Parathyroid adenoma (tissue), 2 donors: Measurements from ENCODE around the gene ZNF316.

Experiments
- H2AFZ ChIP-seq: fragments of 300-600 bp; sonication (generic); one replicate; pipeline ENCODE4 v1.7.0; 2017; ENCODE audit warnings: antibody characterized with exemption, mild to moderate bottlenecking
- H3K27ac ChIP-seq: fragments of 300-600 bp; sonication (generic); one replicate; pipeline ENCODE4 v1.7.0; 2017
- H3K27me3 ChIP-seq: fragments of 300-600 bp; sonication (generic); one replicate; pipeline ENCODE4 v1.7.0; 2017; ENCODE audit warnings: low read length; ENCODE audit not compliant: control insufficient read depth, insufficient read depth
- H3K36me3 ChIP-seq: fragments of 300-600 bp; sonication (generic); one replicate; pipeline ENCODE4 v1.7.0; 2017; ENCODE audit warnings: low read length; ENCODE audit not compliant: control insufficient read depth, insufficient read depth
- H3K4me1 ChIP-seq: fragments of 300-600 bp; sonication (generic); one replicate; pipeline ENCODE4 v1.7.0; 2017; ENCODE audit warnings: control low read depth
- H3K4me2 ChIP-seq: fragments of 300-600 bp; sonication (generic); one replicate; pipeline ENCODE4 v1.7.0; 2017; ENCODE audit warnings: low read length
- H3K4me3 ChIP-seq: fragments of 300-600 bp; sonication (generic); one replicate; pipeline ENCODE4 v1.7.0; 2017; ENCODE audit warnings: low read depth, low read length
- H3K79me2 ChIP-seq: fragments of 300-600 bp; sonication (generic); one replicate; pipeline ENCODE4 v1.7.0; 2017; ENCODE audit warnings: control low read depth
- H3K9ac ChIP-seq: fragments of 300-600 bp; sonication (generic); one replicate; pipeline ENCODE4 v1.7.0; 2017; ENCODE audit warnings: mild to moderate bottlenecking
- H3K9me3 ChIP-seq: fragments of 300-600 bp; sonication (generic); one replicate; pipeline ENCODE4 v1.7.0; 2017; ENCODE audit warnings: low read length; ENCODE audit not compliant: control insufficient read depth
- CTCF ChIP-seq: fragments of 300-600 bp; sonication (generic); IDR thresholded peaks from one replicate; pipeline ENCODE4 v1.7.0; 2017; ENCODE audit warnings: antibody characterized with exemption, mild to moderate bottlenecking
- donor health status: primary hyperparathyroidism.

The ZNF316 gene

GRCh38 chr7:6652446-6653011, 15.4 kb downstream of the ZNF316 start:
- no peaks in the 10 kb centered on the region for H3K36me3 ChIP-seq
- H3K27ac ChIP-seq = no peak overlapping the region
- H3K9me3 ChIP-seq = no peaks in the 10 kb centered on the region
- no peak overlapping the region for H3K4me3 ChIP-seq
- no peaks in the 10 kb centered on the region for H3K79me2 ChIP-seq
- H3K4me1 ChIP-seq = no peaks in the 10 kb centered on the region
- no peaks in the 10 kb centered on the region for H3K27me3 ChIP-seq
- TF ChIP-seq CTCF = no peak
- no peak overlapping the region for H3K4me2 ChIP-seq
- H2AFZ ChIP-seq = no peak overlapping the region
- H3K9ac ChIP-seq = no peak overlapping the region

- H2AFZ ChIP-seq = no peak overlapping the region
- H3K27ac ChIP-seq = no peak overlapping the region
- H3K9ac ChIP-seq = no peak overlapping the region
- no peak for TF ChIP-seq CTCF
- no peaks in the 10 kb centered on the region for H3K9me3 ChIP-seq
- H3K4me3 ChIP-seq = no peak overlapping the region
- no peaks in the 10 kb centered on the region for H3K36me3 ChIP-seq
- H3K79me2 ChIP-seq = no peaks in the 10 kb centered on the region
- no peaks in the 10 kb centered on the region for H3K4me1 ChIP-seq
- no peaks in the 10 kb centered on the region for H3K27me3 ChIP-seq
- no peak overlapping the region for H3K4me2 ChIP-seq
Measured at GRCh38 chr7:6653071-6654003, 16.2 kb downstream of the ZNF316 start.

- Histone ChIP-seq H3K4me2 (no peak overlapping the region), H3K9ac (no peak overlapping the region), H3K36me3 (no peaks in the 10 kb centered on the region), H3K27me3 (no peaks in the 10 kb centered on the region), H3K9me3 (no peaks in the 10 kb centered on the region), H3K4me1 (peaks cover 4% of the 10 kb centered on the region), H2AFZ (no peak overlapping the region), H3K79me2 (no peaks in the 10 kb centered on the region), H3K27ac (no peak overlapping the region), H3K4me3 (no peak overlapping the region)
- TF ChIP-seq CTCF = no peak
Measured at GRCh38 chr7:6654113-6654841, 17.2 kb downstream of the ZNF316 start.

GRCh38 chr7:6654842-6655610, 17.9 kb downstream of the ZNF316 start:
- H2AFZ ChIP-seq = no peak overlapping the region
- H3K79me2 ChIP-seq = no peaks in the 10 kb centered on the region
- H3K9me3 ChIP-seq = no peaks in the 10 kb centered on the region
- no peak for TF ChIP-seq CTCF
- H3K4me3 ChIP-seq = no peak overlapping the region
- no peaks in the 10 kb centered on the region for H3K27me3 ChIP-seq
- peaks cover 6% of the 10 kb centered on the region for H3K4me1 ChIP-seq
- no peak overlapping the region for H3K27ac ChIP-seq
- H3K36me3 ChIP-seq = no peaks in the 10 kb centered on the region
- H3K9ac ChIP-seq = no peak overlapping the region
- no peak overlapping the region for H3K4me2 ChIP-seq
